PC-9 (cell line): Measurements from ENCODE around the gene BRD4. TPM values are rescaled to one million over a fixed set of nuclear protein-coding genes. Genes with fewer than 3 reads are reported as not detected.
A peak's percentile ranks its signal among the peaks of the same experiment; 100 is the strongest.

Experiments used
- BruUV-seq: library from RNA; stranded (reverse); fragments of 400-500 nt; replicated peaks from 2 replicates; lab custom pipeline; 2021; lab: Mats Ljungman, UMichigan
- CTCF ChIA-PET: fragments of 300-600 bp; sonication (Branson Sonifier 250); formaldehyde crosslinking; loops from one replicate; lab custom pipeline; 2022; ENCODE audit warnings: antibody characterized with exemption; lab: Charles Lee
- POLR2A ChIA-PET: fragments of 300-600 bp; sonication (Branson Sonifier 250); formaldehyde crosslinking; loops from one replicate; lab custom pipeline; 2022; ENCODE audit warnings: antibody characterized with exemption; ENCODE audit not compliant: unreplicated experiment; lab: Charles Lee
- DNase-seq, 2 experiments: peaks; one replicate each; pipeline versions ENCODE4 v3.0.0 to v3.0.0-alpha.2; 2015 to 2022; ENCODE audit warnings: mixed read lengths in 1 of 2
- H2AFZ ChIP-seq: fragments of 200-600 bp; sonication (generic); 2 replicates; pipeline ENCODE4 v1.8.1; 2017; ENCODE audit warnings: antibody characterized with exemption
- H3F3A ChIP-seq: fragments of 200-600 bp; sonication (generic); 2 replicates; pipeline ENCODE4 v1.8.1; 2017; ENCODE audit warnings: antibody characterized with exemption, mild to moderate bottlenecking, low read depth; ENCODE audit not compliant: insufficient read depth
- H3K27ac ChIP-seq: fragments of 200-600 bp; sonication (generic); 2 replicates; pipeline ENCODE4 v1.6.1; 2016; ENCODE audit warnings: mixed run types
- H3K27me3 ChIP-seq: fragments of 200-600 bp; sonication (generic); 2 replicates; pipeline ENCODE4 v1.6.1; 2016; ENCODE audit warnings: low read depth, mixed run types; ENCODE audit not compliant: insufficient read depth
- H3K36me3 ChIP-seq: fragments of 200-600 bp; sonication (generic); 2 replicates; pipeline ENCODE4 v1.6.1; 2016; ENCODE audit warnings: low read depth, mixed run types
- H3K4me1 ChIP-seq: fragments of 200-600 bp; sonication (generic); replicated peaks from 2 replicates; pipeline ENCODE4 v1.6.1; 2016; ENCODE audit warnings: mixed run types; ENCODE audit not compliant: insufficient read depth
- H3K4me2 ChIP-seq: fragments of 200-600 bp; sonication (generic); 2 replicates; pipeline ENCODE4 v1.6.1; 2017; ENCODE audit warnings: mixed run types
- H3K4me3 ChIP-seq: fragments of 200-600 bp; sonication (generic); 2 replicates; pipeline ENCODE4 v1.6.1; 2016; ENCODE audit warnings: mixed run types
- H3K79me2 ChIP-seq: fragments of 200-600 bp; sonication (generic); 2 replicates; pipeline ENCODE4 v1.6.1; 2017; ENCODE audit warnings: low read depth, mixed run types
- H3K9me2 ChIP-seq: fragments of 200-600 bp; sonication (generic); 2 replicates; pipeline ENCODE4 v1.8.1; 2017; ENCODE audit warnings: mild to moderate bottlenecking; ENCODE audit not compliant: insufficient read depth
- H3K9me3 ChIP-seq: fragments of 200-600 bp; sonication (generic); 2 replicates; pipeline ENCODE4 v1.8.1; 2016; ENCODE audit warnings: low read depth; ENCODE audit not compliant: insufficient read depth
- H4K20me1 ChIP-seq: fragments of 200-600 bp; sonication (generic); 2 replicates; pipeline ENCODE4 v1.8.1; 2017; ENCODE audit not compliant: insufficient read depth
- EZH2 ChIP-seq: fragments of 200-600 bp; sonication (generic); IDR thresholded peaks from 2 replicates; pipeline ENCODE4 v1.8.0; 2017; ENCODE audit warnings: antibody characterized with exemption, low read depth
- intact Hi-C: fragments of 100-400 bp; cut with micrococcal nuclease; formaldehyde crosslinking; loops from one replicate; pipeline ENCODE4 v1.10.0; 2022; ENCODE audit not compliant: unreplicated experiment
- total RNA-seq: library from RNA; stranded (reverse); gene quantifications from 2 replicates; pipeline ENCODE4 v1.2.3, GENCODE V29; 2021
- TF ChIP-seq, protein P1 (sequence below): fragments of 200-600 bp; sonication (generic); conservative IDR thresholded peaks from 2 replicates; pipeline ENCODE4 v1.6.1; 2017; ENCODE audit warnings: mixed run types, antibody characterized with exemption, mild to moderate bottlenecking, moderate library complexity

The BRD4 gene
- total RNA-seq, 1 experiment from 2014 or later, result 138 TPM

DNA sequence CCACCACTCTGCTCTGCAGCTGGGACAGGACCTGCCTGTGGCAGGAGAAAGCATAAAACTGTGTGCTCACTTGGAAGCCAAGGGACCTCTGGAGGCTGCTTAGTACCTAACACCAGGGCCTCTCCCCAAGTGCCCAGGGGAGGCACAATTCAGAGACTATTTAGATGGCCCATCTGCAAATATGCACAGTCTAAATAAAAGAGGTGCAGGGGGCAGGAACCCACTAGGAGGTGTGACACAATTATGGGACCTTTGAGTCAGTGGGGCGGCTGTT lies 67.5 kb downstream of the BRD4 start:
- ChIA-PET POLR2A (no interaction called here), CTCF (no interaction called here)
- peaks cover 68% of the 10 kb centered on the region for H3K36me3 ChIP-seq
- no peak for TF ChIP-seq EZH2
- TF ChIP-seq, protein P1, sequence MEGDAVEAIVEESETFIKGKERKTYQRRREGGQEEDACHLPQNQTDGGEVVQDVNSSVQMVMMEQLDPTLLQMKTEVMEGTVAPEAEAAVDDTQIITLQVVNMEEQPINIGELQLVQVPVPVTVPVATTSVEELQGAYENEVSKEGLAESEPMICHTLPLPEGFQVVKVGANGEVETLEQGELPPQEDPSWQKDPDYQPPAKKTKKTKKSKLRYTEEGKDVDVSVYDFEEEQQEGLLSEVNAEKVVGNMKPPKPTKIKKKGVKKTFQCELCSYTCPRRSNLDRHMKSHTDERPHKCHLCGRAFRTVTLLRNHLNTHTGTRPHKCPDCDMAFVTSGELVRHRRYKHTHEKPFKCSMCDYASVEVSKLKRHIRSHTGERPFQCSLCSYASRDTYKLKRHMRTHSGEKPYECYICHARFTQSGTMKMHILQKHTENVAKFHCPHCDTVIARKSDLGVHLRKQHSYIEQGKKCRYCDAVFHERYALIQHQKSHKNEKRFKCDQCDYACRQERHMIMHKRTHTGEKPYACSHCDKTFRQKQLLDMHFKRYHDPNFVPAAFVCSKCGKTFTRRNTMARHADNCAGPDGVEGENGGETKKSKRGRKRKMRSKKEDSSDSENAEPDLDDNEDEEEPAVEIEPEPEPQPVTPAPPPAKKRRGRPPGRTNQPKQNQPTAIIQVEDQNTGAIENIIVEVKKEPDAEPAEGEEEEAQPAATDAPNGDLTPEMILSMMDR, result no peak
- no peaks in the 10 kb centered on the region for H3K27me3 ChIP-seq
- H2AFZ ChIP-seq, result no peak overlapping the region
- DNase-seq, result no peak
- H3K4me2 ChIP-seq, result no peak overlapping the region
- no TSS peak for BruUV-seq
- H3K9me2 ChIP-seq, result no peaks in the 10 kb centered on the region
- H4K20me1 ChIP-seq, result peaks cover 93% of the 10 kb centered on the region
- intact Hi-C loops, result loop anchor here (5.0 kb wide), 1 partner anchor 292 kb away; no protein-coding TSS in a partner anchor
- H3K9me3 ChIP-seq, result no peaks in the 10 kb centered on the region
- peaks cover 75% of the 10 kb centered on the region for H3K79me2 ChIP-seq
- no peaks in the 10 kb centered on the region for H3K4me1 ChIP-seq
- no peak overlapping the region for H3K4me3 ChIP-seq
- H3K27ac ChIP-seq, result no peak overlapping the region
- peaks cover 43% of the 10 kb centered on the region for H3F3A ChIP-seq

DNA sequence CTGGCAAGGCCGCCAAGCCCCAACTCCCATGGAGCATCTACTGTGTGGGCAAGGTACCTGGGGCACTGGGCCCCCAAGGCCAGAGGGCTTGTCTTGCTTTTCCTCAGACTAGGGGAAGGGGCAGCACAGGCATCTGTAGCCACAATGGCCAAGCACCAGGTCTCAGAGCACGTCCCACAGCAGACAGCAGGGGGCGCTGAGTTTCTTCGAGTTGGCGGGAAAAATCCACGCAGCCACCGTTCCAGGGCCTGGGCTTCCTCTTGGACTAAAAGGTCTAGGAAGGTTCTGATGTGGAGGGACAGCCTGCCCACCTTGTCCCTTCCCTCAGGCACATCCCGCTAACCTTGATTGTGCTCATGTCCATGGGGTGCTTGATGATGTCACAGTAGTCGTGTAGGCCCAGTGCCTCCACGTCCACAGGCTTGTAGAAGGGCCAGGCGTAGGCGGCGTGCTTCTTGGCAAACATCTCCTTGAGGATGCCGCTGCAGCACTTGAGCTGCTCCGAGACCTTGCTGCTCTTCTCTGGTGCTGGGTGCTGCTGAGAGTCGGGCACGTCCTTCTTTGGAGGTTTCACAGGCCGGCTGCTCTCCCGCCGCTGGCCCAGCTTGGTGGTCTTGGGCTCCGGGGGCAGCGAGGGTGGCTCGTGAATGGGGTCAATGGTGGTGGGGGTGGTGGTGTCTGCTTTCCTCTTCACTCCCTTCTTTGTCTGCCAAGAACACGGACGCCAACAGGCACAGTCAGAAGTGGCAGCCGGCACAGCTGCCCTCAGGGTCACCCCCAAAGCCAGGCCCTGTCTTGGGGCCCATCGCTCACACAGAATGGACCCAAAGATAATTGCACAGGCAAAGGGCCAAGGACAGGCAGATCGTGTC lies 68.0 kb downstream of the BRD4 start:
- no peak overlapping the region for H3K4me2 ChIP-seq
- H4K20me1 ChIP-seq, result peaks cover 92% of the 10 kb centered on the region
- H3K4me1 ChIP-seq, result no peaks in the 10 kb centered on the region
- ChIA-PET CTCF (no interaction called here), POLR2A (interaction anchor here (0.5 kb wide), 1 partner anchor 39 kb away, joined by 3 read pairs; no protein-coding TSS in a partner anchor)
- peak in 1 of 2 experiments; percentile 50 for DNase-seq
- no TSS peak for BruUV-seq
- no peak overlapping the region for H3K4me3 ChIP-seq
- no peak overlapping the region for H2AFZ ChIP-seq
- H3K9me3 ChIP-seq, result no peaks in the 10 kb centered on the region
- peaks cover 72% of the 10 kb centered on the region for H3K79me2 ChIP-seq
- no peaks in the 10 kb centered on the region for H3K27me3 ChIP-seq
- no peak overlapping the region for H3K27ac ChIP-seq
- H3F3A ChIP-seq, result peaks cover 41% of the 10 kb centered on the region
- H3K36me3 ChIP-seq, result peaks cover 68% of the 10 kb centered on the region
- H3K9me2 ChIP-seq, result no peaks in the 10 kb centered on the region
- intact Hi-C loops, result loop anchor here (5.0 kb wide), 1 partner anchor 293 kb away; no protein-coding TSS in a partner anchor
- no peak for TF ChIP-seq EZH2
- TF ChIP-seq, protein P1, result peak; percentile 86

DNA sequence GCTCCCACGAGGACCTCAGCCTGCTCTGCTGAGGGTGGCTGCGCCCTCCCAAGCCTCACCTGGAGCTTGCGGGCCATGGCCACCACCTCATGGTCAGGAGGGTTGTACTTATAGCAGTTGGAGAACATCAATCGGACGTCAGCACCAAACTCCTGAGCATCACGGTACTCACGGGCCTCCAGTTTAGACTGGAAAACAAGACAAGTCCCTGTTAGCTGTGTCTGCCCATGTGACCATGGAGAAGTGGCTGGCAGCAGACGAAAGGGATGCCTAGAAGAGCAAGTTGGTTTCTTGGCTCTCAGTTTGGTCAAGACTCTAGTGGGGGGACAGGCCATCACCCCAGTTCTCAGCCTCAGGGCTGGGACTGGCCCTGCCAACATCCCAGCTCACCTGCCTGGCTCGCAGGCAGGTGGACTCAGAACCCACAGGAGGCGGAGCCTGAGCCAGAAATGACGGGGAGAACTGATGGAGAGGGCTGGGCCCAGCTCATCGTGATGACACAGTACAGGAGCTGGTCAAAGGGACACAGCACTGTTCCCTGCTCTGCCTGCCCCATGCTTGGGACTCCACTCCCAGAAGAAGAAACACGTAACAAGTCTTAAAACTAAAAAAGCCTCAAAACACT lies 68.9 kb downstream of the BRD4 start:
- Histone ChIP-seq H3K9me3 (no peaks in the 10 kb centered on the region), H2AFZ (no peak overlapping the region), H3F3A (peaks cover 33% of the 10 kb centered on the region), H3K4me3 (no peak overlapping the region), H3K9me2 (no peaks in the 10 kb centered on the region), H3K79me2 (peaks cover 68% of the 10 kb centered on the region), H4K20me1 (peaks cover 92% of the 10 kb centered on the region), H3K27me3 (no peaks in the 10 kb centered on the region), H3K27ac (no peak overlapping the region), H3K4me1 (no peaks in the 10 kb centered on the region), H3K4me2 (no peak overlapping the region), H3K36me3 (peaks cover 74% of the 10 kb centered on the region)
- ChIA-PET CTCF (interaction anchor here (0.6 kb wide), 1 partner anchor 73 kb away, joined by 3 read pairs; no protein-coding TSS in a partner anchor), POLR2A (interaction anchor here (0.5 kb wide), 1 partner anchor 40 kb away, joined by 3 read pairs; no protein-coding TSS in a partner anchor)
- BruUV-seq, result no TSS peak
- TF ChIP-seq EZH2, result no peak
- TF ChIP-seq, protein P1, result no peak
- intact Hi-C loops, result loop anchor here (5.0 kb wide), 1 partner anchor 294 kb away; no protein-coding TSS in a partner anchor
- DNase-seq, result no peak
